Subcutaneous abdominal adipose tissue (tissue), 5 donors: ENCODE results near the gene CTSD.

Source experiments
- H3K27ac ChIP-seq: one replicate; pipeline ENCODE4 v1.7.0; 2013; ENCODE audit warnings: low read depth, mild to moderate bottlenecking, inconsistent platforms, low read length, moderate library complexity
- H3K27me3 ChIP-seq, 5 donors: one replicate each; pipeline ENCODE4 v1.7.0; 2013; ENCODE audit warnings: low read length in 5 of 5, inconsistent platforms in 1 of 5; ENCODE audit not compliant: control insufficient read depth in 5 of 5, insufficient read depth in 4 of 5
- H3K36me3 ChIP-seq, 5 donors: one replicate each; pipeline ENCODE4 v1.7.0; 2013; ENCODE audit warnings: low read length in 5 of 5; ENCODE audit not compliant: control insufficient read depth in 5 of 5, insufficient read depth in 5 of 5
- H3K4me1 ChIP-seq, 5 donors: one replicate each; pipeline ENCODE4 v1.7.0; 2013; ENCODE audit warnings: low read length in 5 of 5, mild to moderate bottlenecking in 3 of 5, moderate library complexity in 1 of 5; ENCODE audit not compliant: control insufficient read depth in 5 of 5, insufficient read depth in 5 of 5
- H3K4me3 ChIP-seq, 5 donors: one replicate each; pipeline ENCODE4 v1.7.0; 2013; ENCODE audit warnings: low read length in 5 of 5, low read depth in 1 of 5
- H3K9ac ChIP-seq, 5 donors: one replicate each; pipeline ENCODE4 v1.7.0; 2013; ENCODE audit warnings: low read length in 5 of 5, mild to moderate bottlenecking in 4 of 5, moderate library complexity in 3 of 5
- H3K9me3 ChIP-seq, 5 donors: one replicate each; pipeline ENCODE4 v1.7.0; 2013; ENCODE audit warnings: low read length in 5 of 5; ENCODE audit not compliant: control insufficient read depth in 5 of 5
- donor health status: healthy.
- donor health status: healthy.
- donor health status: healthy.
- donor health status: healthy.
- donor health status: healthy.

Gene CTSD

GRCh38 chr11:1755692-1756561 lies 7.8 kb downstream of the CTSD start:
- no peaks in the 10 kb centered on the region for H3K9me3 ChIP-seq
- peaks cover 4 to 83% (median 70%) of the 10 kb centered on the region in 5 donors for H3K4me1 ChIP-seq
- no peak overlapping the region for H3K27ac ChIP-seq
- H3K27me3 ChIP-seq: no peaks in the 10 kb centered on the region
- no peak overlapping the region for H3K4me3 ChIP-seq
- H3K9ac ChIP-seq: no peak overlapping the region
- H3K36me3 ChIP-seq: peaks cover 0 to 87% (median 69%) of the 10 kb centered on the region in 5 donors

DNA sequence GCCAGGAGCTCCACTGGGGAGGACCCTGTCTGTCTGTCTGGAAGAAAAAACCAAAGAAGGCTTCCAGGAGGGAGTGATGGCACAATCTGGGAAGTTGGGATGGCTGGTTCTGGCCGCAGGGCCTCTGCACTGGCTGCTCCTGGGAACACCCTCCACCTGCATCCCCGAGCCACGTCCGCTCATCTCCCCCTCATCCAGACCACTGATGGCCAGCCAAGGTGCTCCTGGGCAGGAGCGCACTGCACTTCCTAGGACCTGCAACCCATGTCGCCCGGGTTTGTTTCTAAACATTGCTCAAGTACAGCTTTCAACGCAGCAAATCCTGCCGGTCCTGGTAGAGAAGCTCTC lies 8.4 kb downstream of the CTSD start:
- H3K9me3 ChIP-seq: no peaks in the 10 kb centered on the region
- H3K4me1 ChIP-seq: peaks cover 3 to 83% (median 69%) of the 10 kb centered on the region in 5 donors
- no peak overlapping the region for H3K27ac ChIP-seq
- H3K36me3 ChIP-seq: peaks cover 0 to 86% (median 68%) of the 10 kb centered on the region in 5 donors
- H3K9ac ChIP-seq: no peak overlapping the region
- no peaks in the 10 kb centered on the region for H3K27me3 ChIP-seq
- H3K4me3 ChIP-seq: no peak overlapping the region

GRCh38 chr11:1754376-1755150 lies 9.2 kb downstream of the CTSD start:
- peaks cover 6 to 83% (median 69%) of the 10 kb centered on the region in 5 donors for H3K4me1 ChIP-seq
- H3K27ac ChIP-seq: no peak overlapping the region
- H3K9ac ChIP-seq: no peak overlapping the region
- H3K4me3 ChIP-seq: no peak overlapping the region
- H3K9me3 ChIP-seq: no peaks in the 10 kb centered on the region
- H3K27me3 ChIP-seq: peaks cover 2 to 6% (median 4%) of the 10 kb centered on the region in 5 donors
- peaks cover 0 to 81% (median 67%) of the 10 kb centered on the region in 5 donors for H3K36me3 ChIP-seq

GRCh38 chr11:1753929-1754305 lies 9.8 kb downstream of the CTSD start:
- H3K4me1 ChIP-seq: peaks cover 6 to 83% (median 67%) of the 10 kb centered on the region in 5 donors
- no peak overlapping the region for H3K4me3 ChIP-seq
- peaks cover 0 to 74% (median 63%) of the 10 kb centered on the region in 5 donors for H3K36me3 ChIP-seq
- peaks cover 4 to 7% (median 5%) of the 10 kb centered on the region in 5 donors for H3K27me3 ChIP-seq
- H3K27ac ChIP-seq: no peak overlapping the region
- H3K9me3 ChIP-seq: no peaks in the 10 kb centered on the region
- H3K9ac ChIP-seq: no peak overlapping the region

DNA sequence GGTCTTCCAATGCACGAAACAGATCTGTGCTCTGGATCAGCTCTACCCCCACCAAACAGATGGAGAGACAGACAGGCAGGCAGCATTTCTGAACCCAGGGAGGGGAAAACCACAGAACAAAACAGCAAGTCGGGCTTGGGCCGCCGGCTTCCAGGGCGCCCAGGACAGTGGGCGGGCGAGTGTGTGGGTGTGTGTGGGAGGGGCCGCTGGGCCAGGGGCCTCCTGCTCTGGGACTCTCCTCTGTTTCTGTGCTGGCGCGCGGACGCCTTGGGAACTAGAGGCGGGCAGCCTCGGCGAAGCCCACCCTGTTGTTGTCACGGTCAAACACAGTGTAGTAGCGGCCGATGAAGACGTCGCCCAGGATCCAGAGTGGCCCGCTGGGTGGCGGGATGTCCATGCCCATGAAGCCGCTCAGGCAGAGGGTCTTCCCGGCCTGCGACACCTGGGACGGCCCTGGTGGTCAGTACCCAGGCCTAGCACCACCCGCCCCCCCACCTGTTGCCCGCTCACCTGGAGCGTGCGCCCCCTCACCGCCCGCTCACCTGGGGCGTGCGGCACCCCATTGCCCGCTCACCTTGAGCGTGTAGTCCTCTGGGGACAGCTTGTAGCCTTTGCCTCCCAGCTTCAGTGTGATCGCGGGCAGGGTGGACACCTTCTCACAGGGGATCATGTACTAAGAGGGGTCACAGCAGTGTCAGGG lies 10.3 kb downstream of the CTSD start:
- peaks cover 6 to 83% (median 66%) of the 10 kb centered on the region in 5 donors for H3K4me1 ChIP-seq
- peaks cover 0 to 69% (median 58%) of the 10 kb centered on the region in 5 donors for H3K36me3 ChIP-seq

DNA sequence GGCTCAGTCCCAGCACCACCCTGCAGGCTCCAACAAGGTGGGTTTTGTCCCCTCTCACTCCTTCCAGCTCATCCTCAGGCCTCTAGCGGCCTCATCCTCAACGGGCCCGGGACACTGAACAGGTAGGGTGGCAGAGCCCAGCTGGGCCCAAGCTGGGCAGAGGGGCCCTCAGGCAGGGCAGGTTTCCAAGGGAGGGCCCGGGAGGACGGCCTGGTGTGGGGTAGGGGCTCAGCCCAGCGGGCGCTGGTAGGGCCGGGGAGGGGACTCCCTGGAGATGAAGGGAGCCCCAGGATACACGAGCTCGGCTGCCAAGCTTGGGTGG lies 10.9 kb downstream of the CTSD start:
- H3K4me3 ChIP-seq: no peak overlapping the region
- no peaks in the 10 kb centered on the region for H3K9me3 ChIP-seq
- peaks cover 6 to 83% (median 66%) of the 10 kb centered on the region in 5 donors for H3K4me1 ChIP-seq
- no peak overlapping the region for H3K27ac ChIP-seq
- peaks cover 0 to 64% (median 54%) of the 10 kb centered on the region in 5 donors for H3K36me3 ChIP-seq
- H3K9ac ChIP-seq: no peak overlapping the region
- H3K27me3 ChIP-seq: peaks cover 4 to 10% (median 6%) of the 10 kb centered on the region in 5 donors

More for the DNA sequence above, 10.3 kb downstream of the CTSD start:
- Histone ChIP-seq H3K27ac (no peak overlapping the region), H3K9ac (no peak overlapping the region), H3K27me3 (peaks cover 4 to 7% (median 6%) of the 10 kb centered on the region in 5 donors), H3K4me3 (no peak overlapping the region), H3K9me3 (no peaks in the 10 kb centered on the region)

DNA sequence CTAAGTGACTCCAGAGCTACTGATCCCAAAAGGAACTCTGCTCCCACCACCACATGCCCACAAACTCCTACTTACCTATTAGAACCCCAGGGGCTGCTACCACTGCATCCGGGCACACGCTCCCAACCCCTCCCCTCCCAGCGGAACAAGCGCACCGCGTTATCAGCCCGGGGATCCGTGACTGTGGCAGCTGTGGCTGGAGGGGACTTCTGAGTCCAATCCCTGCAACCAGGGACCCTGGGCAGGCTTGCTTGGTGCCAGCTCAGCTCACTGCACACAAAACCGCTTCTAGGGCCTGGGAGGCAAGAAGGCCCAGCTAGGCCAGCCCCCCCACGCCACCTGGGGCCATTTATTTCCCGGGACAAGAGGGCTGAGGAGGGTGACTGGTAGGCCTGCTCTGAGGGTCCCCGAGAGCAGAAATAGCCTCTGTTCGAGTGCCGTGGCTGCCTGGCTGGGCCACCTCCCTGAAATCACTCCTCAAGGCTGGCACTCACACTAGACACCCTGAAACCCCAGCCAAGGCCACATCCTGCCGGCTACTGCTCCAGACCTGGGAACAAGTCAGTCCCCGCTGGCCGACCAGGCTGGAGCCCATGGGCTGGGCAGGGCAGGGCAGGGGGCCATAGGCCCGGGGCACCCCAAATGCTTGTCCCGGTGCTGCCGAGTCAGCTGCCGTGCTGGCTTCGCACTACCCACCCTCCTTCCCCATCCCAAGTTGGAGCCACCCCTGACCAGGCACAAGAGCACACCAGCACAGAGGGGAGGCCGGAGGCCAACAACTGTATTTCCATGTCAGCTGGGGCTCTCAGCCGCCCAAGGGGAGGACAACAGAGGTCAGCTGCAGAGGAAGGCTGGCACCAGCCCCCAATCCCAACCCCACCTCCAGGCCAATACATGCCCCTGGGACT lies 11.5 kb downstream of the CTSD start:
- Histone ChIP-seq H3K9me3 (no peaks in the 10 kb centered on the region), H3K9ac (peak overlapping the region in 1 of 5 donors; percentile 25), H3K27me3 (peaks cover 4 to 10% (median 6%) of the 10 kb centered on the region in 5 donors), H3K36me3 (peaks cover 0 to 58% (median 48%) of the 10 kb centered on the region in 5 donors), H3K4me3 (no peak overlapping the region), H3K27ac (no peak overlapping the region), H3K4me1 (peaks cover 6 to 83% (median 62%) of the 10 kb centered on the region in 5 donors)

- no peaks in the 10 kb centered on the region for H3K9me3 ChIP-seq
- peaks cover 6 to 82% (median 62%) of the 10 kb centered on the region in 5 donors for H3K4me1 ChIP-seq
- H3K4me3 ChIP-seq: no peak overlapping the region
- peaks cover 4 to 10% (median 6%) of the 10 kb centered on the region in 5 donors for H3K27me3 ChIP-seq
- H3K9ac ChIP-seq: peak overlapping the region in 1 of 5 donors; percentile 25
- no peak overlapping the region for H3K27ac ChIP-seq
- H3K36me3 ChIP-seq: peaks cover 0 to 51% (median 42%) of the 10 kb centered on the region in 5 donors
Measured at GRCh38 chr11:1751531-1751921, 12.2 kb downstream of the CTSD start.
